GM18870 (cell line): ENCODE results near the gene GOLGA8M.
"Not testable (repeated sequence)": the region's sequence is repeated elsewhere in the genome, so short reads cannot be mapped to it uniquely, and the experiment has no call there.

Experiments used
- ATAC-seq: cut with Tn5 transposase; IDR thresholded peaks from one replicate; pipeline ENCODE4 v1.9.1; 2021; ENCODE audit warnings: moderate library complexity; ENCODE audit not compliant: unreplicated experiment

The GOLGA8M gene, protein sequence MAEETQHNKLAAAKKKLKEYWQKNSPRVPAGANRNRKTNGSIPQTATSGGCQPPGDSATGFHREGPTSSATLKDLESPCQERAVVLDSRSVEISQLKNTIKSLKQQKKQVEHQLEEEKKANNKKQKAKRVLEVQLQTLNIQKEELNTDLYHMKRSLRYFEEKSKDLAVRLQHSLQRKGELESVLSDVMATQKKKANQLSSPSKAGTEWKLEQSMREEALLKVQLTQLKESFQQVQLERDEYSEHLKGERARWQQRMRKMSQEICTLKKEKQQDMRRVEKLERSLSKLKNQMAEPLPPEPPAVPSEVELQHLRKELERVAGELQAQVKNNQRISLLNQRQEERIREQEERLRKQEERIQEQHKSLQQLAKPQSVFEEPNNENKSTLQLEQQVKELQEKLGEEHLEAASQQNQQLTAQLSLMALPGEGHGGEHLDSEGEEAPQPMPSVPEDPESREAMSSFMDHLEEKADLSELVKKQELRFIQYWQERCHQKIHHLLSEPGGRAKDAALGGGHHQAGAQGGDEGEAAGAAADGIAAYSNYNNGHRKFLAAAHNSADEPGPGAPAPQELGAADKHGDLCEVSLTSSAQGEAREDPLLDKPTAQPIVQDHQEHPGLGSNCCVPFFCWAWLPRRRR

DNA sequence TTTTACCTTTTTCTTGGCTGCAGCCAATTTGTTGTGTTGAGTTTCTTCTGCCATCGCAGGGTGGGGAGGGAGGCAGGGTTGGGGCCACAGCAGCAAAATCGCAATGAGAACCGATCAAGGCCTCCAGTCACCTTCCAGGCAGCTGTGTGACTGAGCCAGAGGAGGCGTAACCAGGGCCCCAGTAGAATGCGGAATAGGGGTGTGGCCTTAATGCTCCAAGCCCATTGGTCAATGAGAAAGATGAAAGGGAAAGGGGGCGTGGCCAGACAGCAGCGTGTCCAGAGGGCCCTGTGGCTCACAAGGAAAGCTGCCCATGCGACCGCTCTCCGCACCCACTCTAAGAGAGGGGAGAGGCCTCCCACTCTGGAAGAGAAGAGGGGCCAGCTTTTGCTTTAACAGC, at the start of gene GOLGA8M:
TSS of gene GOLGA8M (minus strand) at position 152 of the 400 bp plus-strand sequence. CDS start at position 54, 98 bp downstream.
- not testable (repeated sequence) for ATAC-seq

DNA sequence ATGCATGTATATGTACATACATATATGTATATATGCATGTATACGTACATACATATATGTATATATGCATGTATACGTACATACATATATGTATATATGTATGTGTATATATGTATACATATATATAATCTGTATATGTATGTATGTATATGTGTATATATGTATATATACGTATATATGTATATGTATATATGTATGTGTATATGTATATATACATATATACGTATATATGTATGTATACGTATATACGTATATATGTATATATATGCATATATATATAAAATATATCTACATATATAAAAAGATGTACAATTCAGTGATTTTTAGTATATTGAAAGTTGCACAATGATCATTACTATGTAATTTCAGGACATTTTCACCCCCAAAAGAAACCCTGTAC, 30.7 kb upstream of the GOLGA8M start:
- not testable (repeated sequence) for ATAC-seq

DNA sequence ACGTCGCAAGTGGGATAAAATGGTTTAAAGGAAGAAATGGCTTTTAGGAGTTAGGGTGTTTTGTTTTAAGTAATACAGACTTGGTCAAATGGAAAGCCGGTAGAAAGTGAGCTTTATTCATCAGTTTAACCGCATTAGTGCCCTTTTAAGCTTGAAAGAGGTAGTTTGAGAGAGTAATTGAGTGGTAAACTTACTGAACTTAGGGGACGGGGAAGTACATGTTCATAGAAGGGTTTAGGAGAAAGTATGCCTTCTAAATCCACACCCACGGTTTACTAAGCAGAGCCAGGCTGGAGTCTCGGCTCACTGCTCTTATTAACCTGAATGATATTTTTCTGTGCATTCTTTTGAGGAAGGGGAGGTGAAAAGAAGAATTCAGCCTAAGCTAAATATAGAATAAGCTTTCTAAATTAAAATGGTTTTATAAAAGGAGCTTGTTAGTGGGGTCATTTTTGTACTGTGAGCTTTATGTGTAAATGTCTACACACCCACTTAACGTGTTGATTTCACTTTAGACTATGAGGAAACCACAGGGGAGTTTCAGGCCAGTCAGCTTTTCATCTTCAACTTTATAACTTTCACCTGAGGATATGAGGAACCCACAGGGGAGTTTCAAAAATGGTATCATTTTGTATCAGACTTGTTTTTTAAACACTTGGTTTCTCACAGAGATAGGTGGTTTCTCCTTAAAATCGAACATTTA, 26.5 kb upstream of the GOLGA8M start:
- not testable (repeated sequence) for ATAC-seq

DNA sequence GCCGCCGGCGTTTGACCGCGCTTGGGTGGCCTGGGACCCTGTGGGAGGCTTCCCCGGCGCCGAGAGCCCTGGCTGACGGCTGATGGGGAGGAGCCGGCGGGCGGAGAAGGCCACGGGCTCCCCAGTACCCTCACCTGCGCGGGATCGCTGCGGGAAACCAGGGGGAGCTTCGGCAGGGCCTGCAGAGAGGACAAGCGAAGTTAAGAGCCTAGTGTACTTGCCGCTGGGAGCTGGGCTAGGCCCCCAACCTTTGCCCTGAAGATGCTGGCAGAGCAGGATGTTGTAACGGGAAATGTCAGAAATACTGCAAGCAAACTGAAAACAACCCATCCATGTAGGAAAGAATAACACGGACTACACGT, 26.0 kb upstream of the GOLGA8M start:
- not testable (repeated sequence) for ATAC-seq

DNA sequence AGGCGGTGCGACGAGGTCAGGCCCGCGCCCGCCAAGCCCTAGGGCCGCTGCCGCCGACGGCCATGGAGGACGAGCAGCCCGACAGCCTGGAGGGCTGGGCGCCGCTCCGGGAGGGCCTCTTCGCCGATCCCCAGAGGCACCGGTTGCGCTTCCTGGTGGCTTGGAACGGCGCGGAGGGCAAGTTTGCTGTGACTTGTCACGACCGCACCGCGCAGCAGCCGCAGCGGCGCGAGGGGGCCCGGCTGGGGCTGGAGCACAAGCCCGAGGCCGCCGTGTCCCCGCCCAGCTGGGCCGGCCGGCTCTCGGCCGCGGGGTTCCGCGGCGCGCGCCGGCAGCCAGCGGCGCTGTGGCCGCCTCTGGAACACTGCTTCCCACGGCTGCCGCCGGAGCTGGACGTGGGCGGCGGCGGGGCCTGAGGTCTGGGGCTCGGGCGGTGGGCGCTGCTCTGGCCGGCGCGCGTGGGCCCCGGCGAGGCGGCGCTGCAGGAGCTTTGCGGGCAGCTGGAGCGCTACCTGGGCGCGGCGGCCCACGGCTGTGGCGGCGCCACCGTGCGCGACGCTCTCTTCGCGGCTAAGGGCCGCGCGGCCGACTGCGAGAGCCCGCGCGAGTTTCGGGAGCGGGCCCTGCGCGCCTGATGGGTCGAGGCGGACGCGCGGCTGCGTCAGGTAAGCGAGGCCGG, 25.4 kb upstream of the GOLGA8M start:
- not testable (repeated sequence) for ATAC-seq

DNA sequence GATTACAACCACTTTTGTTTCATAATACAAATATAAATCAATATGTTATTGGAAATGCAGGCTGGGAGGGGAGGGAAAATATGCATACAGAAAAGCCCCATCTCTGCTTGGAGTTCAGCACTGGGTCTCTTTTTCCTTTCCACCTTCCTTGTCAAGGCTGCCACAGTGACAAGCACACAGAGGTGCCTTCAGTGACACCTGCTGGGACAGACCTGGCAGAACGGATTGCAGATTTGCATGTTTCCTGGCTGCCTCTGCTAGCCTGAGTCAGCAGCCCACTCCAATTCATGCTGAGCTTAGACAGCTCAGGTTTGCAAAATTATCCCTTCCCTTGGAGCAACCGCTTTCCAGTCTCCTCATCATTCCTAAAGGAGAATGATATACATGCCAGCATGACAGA, 15.8 kb upstream of the GOLGA8M start:
- ATAC-seq: not testable (repeated sequence)

DNA sequence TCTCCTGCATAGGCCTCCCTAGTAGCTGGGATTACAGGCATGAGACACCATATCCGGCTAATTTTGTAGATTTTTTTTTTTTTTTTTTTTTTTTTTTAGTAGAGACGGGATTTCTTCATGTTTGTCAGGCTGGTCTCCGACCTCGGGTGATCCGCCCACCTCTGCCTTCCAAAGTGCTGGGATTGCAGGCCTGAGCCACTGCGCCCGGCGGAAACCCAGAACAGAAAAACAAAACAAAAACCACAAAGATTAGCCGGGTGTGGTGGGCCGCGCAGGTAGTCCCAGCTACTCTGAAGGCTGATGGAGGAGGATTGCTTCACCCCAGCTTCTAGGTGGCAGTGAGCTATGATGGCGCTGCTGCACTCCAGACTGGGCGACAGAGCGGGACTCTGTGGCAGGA, 14.8 kb upstream of the GOLGA8M start:
- not testable (repeated sequence) for ATAC-seq

DNA sequence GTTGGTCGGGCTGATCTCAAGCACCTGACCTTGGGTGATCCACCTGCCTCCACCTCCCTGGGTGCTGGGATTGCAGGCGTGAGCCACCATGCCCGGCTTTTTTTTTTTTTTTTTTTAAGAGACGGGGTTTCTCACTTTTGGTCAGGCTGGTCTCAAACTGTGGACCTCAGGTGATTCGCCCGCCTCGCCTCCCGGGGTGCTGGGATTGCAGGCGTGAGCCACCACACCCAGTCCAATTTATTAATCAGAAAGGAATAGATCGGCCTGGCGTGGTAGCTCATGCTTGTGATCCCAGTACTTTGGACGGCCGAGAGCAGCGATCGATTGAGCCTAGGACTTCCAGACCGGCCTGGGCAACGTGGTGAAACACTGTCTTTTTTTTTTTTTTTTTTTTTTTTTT, 13.9 kb upstream of the GOLGA8M start:
- ATAC-seq: no peak

DNA sequence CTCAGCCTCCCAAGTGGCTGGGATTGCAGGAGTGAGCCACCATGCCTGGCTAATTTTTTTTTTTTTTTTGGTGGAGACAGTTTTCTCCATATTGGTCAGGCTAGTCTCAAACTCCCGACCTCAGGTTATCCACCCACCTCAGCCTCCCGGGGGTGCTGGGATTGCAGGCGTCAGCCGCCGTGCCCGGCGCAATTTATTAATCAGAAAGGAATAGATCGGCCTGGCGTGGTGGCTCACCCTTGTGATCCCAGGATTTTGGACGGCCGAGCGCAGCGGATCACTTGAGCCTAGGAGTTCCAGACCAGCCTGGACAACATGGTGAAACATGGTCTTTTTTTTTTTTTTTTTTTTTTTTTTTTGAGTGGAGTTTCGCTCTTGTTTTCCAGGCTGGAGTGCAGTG, 13.3 kb upstream of the GOLGA8M start:
- ATAC-seq: no peak

DNA sequence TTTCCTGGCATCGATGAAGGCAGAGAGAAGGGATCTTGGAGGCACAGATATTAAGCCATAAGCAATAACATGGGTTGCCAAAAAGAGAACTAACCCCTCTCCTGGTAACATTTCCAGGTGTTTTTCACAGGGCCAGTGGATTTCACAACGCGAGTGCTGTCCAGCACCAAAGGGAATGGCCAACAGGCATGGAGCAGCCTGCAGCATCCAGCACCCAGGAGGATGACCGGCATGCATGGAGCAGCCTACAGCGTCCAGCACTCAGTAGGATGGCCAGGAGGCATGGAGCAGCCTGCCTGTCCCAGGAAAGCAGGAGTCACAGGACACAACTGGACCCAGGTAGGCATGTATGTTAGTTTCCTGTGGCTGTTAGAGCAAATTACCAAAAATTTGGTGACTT, 11.8 kb upstream of the GOLGA8M start:
- not testable (repeated sequence) for ATAC-seq

DNA sequence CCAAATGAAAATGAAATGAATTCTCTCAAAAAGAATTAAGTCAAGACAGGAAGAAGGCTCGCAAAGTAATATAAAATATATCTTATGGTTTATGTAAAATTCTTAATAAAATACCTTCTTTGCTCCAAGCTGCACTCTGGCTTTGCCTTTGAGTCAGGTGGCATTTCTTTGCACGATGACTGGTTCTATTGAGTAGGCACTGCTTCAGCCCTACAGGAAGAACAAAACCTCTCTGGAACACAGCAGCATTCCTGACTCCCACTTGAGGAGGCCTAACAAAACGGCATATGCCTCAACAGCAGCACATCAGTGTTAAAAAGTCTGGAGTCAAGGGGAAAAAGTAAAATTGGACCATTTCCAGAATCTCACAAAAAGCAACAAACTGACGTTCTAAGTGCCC, 7.4 kb upstream of the GOLGA8M start:
- not testable (repeated sequence) for ATAC-seq

DNA sequence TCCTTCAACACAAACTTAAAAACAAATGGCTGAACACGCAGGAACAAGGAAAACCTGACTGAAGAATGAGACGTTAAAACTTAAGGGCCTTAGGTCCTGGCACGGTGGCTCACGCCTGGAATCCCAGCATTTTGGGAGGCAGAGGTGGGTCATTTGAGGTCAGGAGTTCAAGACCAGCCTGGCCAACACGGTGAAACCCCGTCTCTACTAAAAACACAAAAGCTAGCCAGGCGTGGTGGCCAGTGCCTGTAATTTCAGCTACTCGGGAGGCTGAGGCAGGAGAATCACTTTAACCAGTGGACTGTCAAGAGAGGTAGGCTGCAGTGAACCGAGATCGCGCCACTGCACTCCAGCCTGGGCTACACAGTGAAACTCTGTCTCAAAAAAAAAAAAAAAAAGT, 6.4 kb upstream of the GOLGA8M start:
- ATAC-seq: not testable (repeated sequence)

DNA sequence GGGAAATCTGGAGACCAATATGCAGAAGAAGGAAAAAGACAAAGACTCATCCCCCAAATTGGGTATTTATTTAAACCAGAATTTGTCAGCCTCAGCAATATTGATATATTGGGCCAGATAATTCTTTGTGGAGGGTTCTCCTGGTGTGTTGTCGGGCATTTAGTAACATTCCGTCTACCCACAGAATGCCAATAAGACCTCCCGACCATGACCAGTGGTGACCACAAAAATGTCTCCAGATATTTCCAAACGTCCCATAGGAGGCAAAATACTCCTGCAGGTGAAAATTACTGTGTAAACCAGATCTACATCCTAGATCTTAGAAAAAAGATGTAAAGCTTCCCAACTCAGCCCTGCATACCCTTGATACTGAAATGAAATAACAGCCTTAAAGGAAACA, 2.0 kb upstream of the GOLGA8M start:
- ATAC-seq: not testable (repeated sequence)

DNA sequence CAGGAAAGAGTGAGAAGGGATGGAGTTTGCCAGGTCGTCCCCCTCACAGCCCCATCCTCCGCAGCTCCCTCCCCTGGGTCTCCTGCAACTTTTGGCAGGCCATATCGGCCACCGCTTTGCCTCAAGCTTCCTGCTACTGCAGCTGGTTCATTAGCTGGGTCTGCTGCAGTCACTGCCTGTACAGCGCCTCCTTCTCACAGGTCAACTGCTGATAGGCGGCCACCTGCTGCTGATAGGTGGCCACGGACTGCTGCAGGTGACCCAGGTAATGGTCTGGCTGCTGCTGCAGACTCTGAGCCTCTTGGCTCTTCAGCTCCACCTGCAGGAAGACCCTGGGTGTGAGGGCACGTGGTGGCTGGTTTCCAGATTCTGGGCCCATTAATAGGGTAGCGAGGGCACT, 8.3 kb downstream of the GOLGA8M start:
- not testable (repeated sequence) for ATAC-seq

DNA sequence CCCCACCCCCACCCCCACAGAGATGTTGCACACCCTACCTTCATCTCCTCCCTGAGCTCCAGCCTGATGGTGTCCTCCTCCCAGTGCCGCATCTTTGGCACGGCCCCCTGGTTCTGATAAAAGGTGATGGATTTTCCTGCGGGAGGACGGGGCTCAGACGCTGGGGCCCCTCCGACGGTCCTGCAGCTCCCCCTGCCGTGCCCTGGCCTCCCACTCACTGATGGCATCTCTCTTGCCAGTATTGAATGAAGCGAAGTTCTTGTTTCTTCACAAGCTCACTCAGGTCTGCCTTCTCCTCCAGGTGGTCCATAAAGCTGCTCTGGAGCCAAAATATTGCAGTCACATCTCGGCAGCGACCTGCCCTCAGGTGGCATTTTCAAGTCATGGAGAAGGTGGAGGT, 9.8 kb downstream of the GOLGA8M start:
- not testable (repeated sequence) for ATAC-seq

DNA sequence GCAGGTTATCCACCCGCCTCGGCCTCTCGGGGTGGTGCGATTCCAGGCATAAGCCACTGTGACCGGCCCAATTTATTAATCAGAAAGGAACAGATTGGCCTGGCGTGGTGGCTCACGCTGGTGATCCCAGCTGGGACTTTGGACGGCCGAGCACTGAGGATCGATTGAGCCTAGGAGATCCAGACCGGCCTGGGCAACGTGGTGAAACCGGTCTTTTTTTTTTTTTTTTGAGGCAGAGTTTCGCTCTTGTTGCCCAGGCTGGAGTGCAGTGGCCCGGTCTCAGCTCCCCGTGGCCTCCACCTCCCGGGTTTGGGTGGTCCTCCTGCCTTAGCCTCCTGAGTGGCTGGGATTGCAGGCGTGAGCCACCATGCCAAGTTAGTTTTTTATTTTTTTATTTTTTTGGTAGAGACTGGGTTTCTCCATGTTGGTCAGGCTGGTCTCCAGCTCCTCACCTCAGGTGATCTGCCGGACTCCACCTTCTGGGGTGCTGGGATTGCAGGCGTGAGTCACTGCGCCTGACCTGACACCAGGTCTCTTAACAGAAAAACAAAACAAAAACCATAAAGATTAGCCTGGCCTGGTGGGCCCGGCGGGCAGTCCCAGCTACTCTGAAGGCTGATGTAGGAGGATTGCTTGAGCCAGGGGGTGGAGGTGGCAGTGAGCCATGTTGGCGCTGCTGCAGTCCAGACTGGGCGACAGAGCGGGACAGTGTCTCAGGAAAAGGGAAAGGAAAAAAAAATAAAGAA, 18.0 kb downstream of the GOLGA8M start:
- not testable (repeated sequence) for ATAC-seq

DNA sequence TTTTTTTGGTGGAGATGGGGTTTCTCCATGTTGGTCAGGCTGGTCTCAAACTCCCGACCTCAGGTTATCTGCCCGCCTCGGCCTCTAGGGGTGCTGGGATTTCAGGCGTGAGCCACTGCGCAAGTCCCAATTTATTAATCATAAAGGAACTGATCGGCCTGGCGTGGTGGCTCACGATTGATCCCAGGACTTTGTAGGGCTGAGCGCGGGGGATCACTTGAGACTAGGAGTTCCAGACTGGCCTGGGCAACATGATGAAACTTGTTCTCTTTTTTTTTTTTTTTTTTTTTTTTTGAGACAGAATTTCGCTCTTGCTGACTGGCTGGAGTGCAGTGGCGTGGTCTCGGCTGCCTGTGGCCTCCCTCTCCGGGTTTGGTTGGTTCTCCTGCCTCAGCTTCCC, 19.2 kb downstream of the GOLGA8M start:
- ATAC-seq: not testable (repeated sequence)

DNA sequence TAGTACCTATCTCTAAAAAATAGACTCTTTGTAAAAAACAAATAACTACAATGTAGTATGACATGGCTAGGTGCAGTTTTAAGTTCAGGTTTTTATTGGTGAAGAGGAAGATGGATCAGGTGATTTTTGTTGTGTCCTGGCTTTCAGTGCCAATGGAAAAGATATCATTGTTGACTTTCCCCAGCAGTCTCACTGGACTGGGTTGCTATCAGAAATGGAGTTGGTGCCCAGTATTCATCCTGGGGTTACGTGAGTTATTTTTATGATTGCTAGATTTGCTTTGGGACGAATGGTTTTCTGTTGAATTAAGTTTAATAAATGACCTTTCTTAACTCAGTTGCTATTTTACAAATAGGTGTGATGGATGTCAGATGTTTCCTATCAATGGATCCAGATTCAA, 38.7 kb downstream of the GOLGA8M start:
- ATAC-seq: not testable (repeated sequence)

DNA sequence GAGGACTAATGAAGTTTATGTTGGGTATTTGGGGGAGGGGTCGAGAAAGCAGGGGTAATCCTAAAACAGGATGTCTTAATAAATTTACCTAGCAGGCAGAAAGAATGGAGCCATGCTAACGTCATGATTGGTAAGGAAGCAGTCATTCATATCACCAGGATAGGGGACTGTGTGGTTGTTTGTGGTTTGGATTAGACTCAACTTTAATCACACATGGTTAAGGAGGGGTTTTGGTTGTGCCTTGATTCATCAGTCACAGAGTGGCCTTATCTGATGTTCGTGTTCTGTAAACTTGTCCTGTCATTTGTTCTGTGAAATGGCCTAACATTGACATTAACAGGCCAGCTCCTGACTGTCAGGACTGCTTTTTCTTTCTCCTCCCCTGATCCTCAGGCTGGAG, 40.1 kb downstream of the GOLGA8M start:
- not testable (repeated sequence) for ATAC-seq

DNA sequence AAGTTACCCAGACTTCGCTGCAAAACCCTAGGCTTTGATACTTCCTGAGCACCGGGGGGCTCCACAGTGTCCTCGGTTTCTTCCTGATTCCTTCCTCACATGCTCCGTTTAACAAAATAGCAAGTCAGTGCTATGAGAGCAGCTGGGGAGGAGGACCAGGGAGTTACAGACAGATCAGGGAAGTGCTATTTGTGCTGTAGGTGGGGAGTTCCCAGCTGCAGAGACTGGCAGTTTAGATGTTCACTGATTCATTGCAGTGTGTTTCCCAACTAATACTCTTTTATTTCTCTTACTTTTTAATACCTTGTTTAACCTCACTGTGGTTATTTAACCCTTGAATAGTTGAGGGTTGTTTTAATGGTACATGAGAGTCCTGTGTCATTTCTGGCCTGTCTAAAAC, 45.8 kb downstream of the GOLGA8M start:
- not testable (repeated sequence) for ATAC-seq
